GM23338 (cell line): ENCODE measurements around the gene BTBD1. TPM values are rescaled to one million over a fixed set of nuclear protein-coding genes. Genes with fewer than 3 reads are reported as not detected.

Experiments
- ATAC-seq: fragments of 200-7000 bp; cut with Tn5 transposase; 3 replicates; pipeline ENCODE4 v1.9.1; 2020
- DNase-seq: peaks from one replicate; pipeline ENCODE4 v3.0.0-alpha.2; 2015; ENCODE audit warnings: low spot score
- H2AFZ ChIP-seq: fragments of 200-600 bp; sonication (generic); 2 replicates; pipeline ENCODE4 v1.8.0; 2016; ENCODE audit warnings: antibody characterized with exemption, mild to moderate bottlenecking, moderate library complexity
- H3F3A ChIP-seq: fragments of 200-600 bp; sonication (generic); replicated peaks from 2 replicates; pipeline ENCODE4 v1.8.0; 2017; ENCODE audit warnings: antibody characterized with exemption, mixed run types, low read depth
- H3K27ac ChIP-seq: fragments of 200-600 bp; sonication (generic); 2 replicates; pipeline ENCODE4 v1.6.1; 2016; ENCODE audit warnings: low read depth
- H3K27me3 ChIP-seq: fragments of 200-600 bp; sonication (generic); 2 replicates; pipeline ENCODE4 v1.8.0; 2016; ENCODE audit warnings: mild to moderate bottlenecking, mixed run types, moderate library complexity; ENCODE audit not compliant: insufficient read depth
- H3K36me3 ChIP-seq: fragments of 200-600 bp; sonication (generic); 2 replicates; pipeline ENCODE4 v1.8.0; 2016; ENCODE audit warnings: mild to moderate bottlenecking; ENCODE audit not compliant: insufficient read depth
- H3K4me1 ChIP-seq: fragments of 200-600 bp; sonication (generic); 2 replicates; pipeline ENCODE4 v1.8.0; 2016; ENCODE audit warnings: mild to moderate bottlenecking, moderate library complexity; ENCODE audit not compliant: insufficient read depth
- H3K4me2 ChIP-seq: fragments of 200-600 bp; sonication (generic); 2 replicates; pipeline ENCODE4 v1.7.1; 2017; ENCODE audit warnings: mixed run types
- H3K4me3 ChIP-seq: fragments of 200-600 bp; sonication (generic); 2 replicates; pipeline ENCODE4 v1.6.1; 2016; ENCODE audit warnings: mixed run types
- H3K79me2 ChIP-seq: fragments of 200-600 bp; sonication (generic); replicated peaks from 2 replicates; pipeline ENCODE4 v1.8.0; 2017; ENCODE audit warnings: mild to moderate bottlenecking; ENCODE audit not compliant: insufficient read depth
- H3K9me2 ChIP-seq: fragments of 200-600 bp; sonication (generic); 2 replicates; pipeline ENCODE4 v1.8.0; 2017; ENCODE audit not compliant: insufficient read depth
- H4K20me1 ChIP-seq: fragments of 200-600 bp; sonication (generic); replicated peaks from 2 replicates; pipeline ENCODE4 v1.8.0; 2017; ENCODE audit warnings: mild to moderate bottlenecking; ENCODE audit not compliant: insufficient read depth
- H3K27ac Mint-ChIP-seq: 2 replicates; pipeline ENCODE4 v1.8.0; 2020; ENCODE audit warnings: inconsistent platforms, mild to moderate bottlenecking, moderate library complexity, mixed read lengths
- H3K27me3 Mint-ChIP-seq: 3 replicates; pipeline ENCODE4 v1.8.0; 2022; ENCODE audit warnings: low read depth, mild to moderate bottlenecking, moderate library complexity, mixed read lengths, inconsistent platforms; ENCODE audit not compliant: insufficient read depth, poor library complexity
- H3K36me3 Mint-ChIP-seq: 3 replicates; pipeline ENCODE4 v1.8.0; 2021; ENCODE audit warnings: low read depth, mild to moderate bottlenecking, inconsistent platforms, moderate library complexity, mixed read lengths
- H3K4me1 Mint-ChIP-seq: 3 replicates; pipeline ENCODE4 v1.8.0; 2020; ENCODE audit warnings: mild to moderate bottlenecking, inconsistent platforms, mixed read lengths
- H3K4me3 Mint-ChIP-seq: 3 replicates; pipeline ENCODE4 v1.8.0; 2021; ENCODE audit warnings: moderate library complexity, mild to moderate bottlenecking, inconsistent platforms, mixed read lengths
- H3K9me3 Mint-ChIP-seq: 3 replicates; pipeline ENCODE4 v1.8.0; 2020; ENCODE audit warnings: moderate library complexity, mild to moderate bottlenecking, inconsistent platforms, mixed read lengths
- CREB1 ChIP-seq: fragments of 250-450 bp; sonication (Bioruptor Pico); IDR thresholded peaks from 2 replicates; pipeline ENCODE4 v1.5.0; 2020; ENCODE audit warnings: low read depth, mild to moderate bottlenecking, moderate library complexity
- EZH2 ChIP-seq: fragments of 200-600 bp; sonication (generic); IDR thresholded peaks from one replicate; pipeline ENCODE4 v1.8.0; 2017; ENCODE audit warnings: antibody characterized with exemption, mild to moderate bottlenecking, low read depth; ENCODE audit not compliant: unreplicated experiment
- EZH2phosphoT487 ChIP-seq: fragments of 200-600 bp; sonication (generic); IDR thresholded peaks from one replicate; pipeline ENCODE4 v1.8.1; 2018; ENCODE audit warnings: antibody characterized with exemption; ENCODE audit not compliant: unreplicated experiment
- JUNB ChIP-seq: IDR thresholded peaks from one replicate; pipeline ENCODE4 v1.6.1; 2016; ENCODE audit warnings: antibody characterized with exemption; ENCODE audit not compliant: unreplicated experiment
- NANOG ChIP-seq: IDR thresholded peaks from 2 replicates; pipeline ENCODE4 v1.6.1; 2016; ENCODE audit warnings: antibody characterized with exemption, borderline replicate concordance
- POLR2AphosphoS5 ChIP-seq: IDR thresholded peaks from 2 replicates; pipeline ENCODE4 v1.6.1; 2016; ENCODE audit warnings: antibody characterized with exemption, low read depth
- ZNF114 ChIP-seq: fragments of 250-450 bp; sonication (Bioruptor Pico); IDR thresholded peaks from 2 replicates; pipeline ENCODE4 v1.5.0; 2020; ENCODE audit warnings: mild to moderate bottlenecking, moderate library complexity
- polyA plus RNA-seq: library from polyadenylated mRNA; unstranded; fragments of >200 nt; fragmentation: Nextera tagmentation; extraction: Ambion mirVana; gene quantifications from 2 replicates; pipeline ENCODE4 v1.2.1, GENCODE V29; 2016
- total RNA-seq: library from RNA; depleted of rRNA; stranded (reverse); fragments of >200 nt; shearing (Covaris generic); gene quantifications from 2 replicates; pipeline ENCODE4 v1.2.3, GENCODE V29; 2014
- TF ChIP-seq, protein P1 (sequence below): fragments of 250-450 bp; sonication (Bioruptor Pico); IDR thresholded peaks from 2 replicates; pipeline ENCODE4 v1.5.0; 2020; ENCODE audit warnings: mild to moderate bottlenecking, moderate library complexity
- TF ChIP-seq, protein P2 (sequence below): IDR thresholded peaks from 2 replicates; pipeline ENCODE4 v1.6.1; 2016; ENCODE audit warnings: antibody characterized with exemption

The BTBD1 gene
- total and polyA plus RNA-seq, 2 experiments from 2014 or later, result 12.6 to 66.1 TPM

GRCh38 chr15:83090465-83090864 is 23.4 kb upstream of the BTBD1 start:
- no peaks in the 10 kb centered on the region for H3K4me1 ChIP-seq
- TF ChIP-seq EZH2phosphoT487 (no peak), POLR2AphosphoS5 (no peak), EZH2 (no peak), JUNB (no peak), ZNF114 (CRISPR knock-in tag) (no peak), CREB1 (CRISPR knock-in tag) (no peak), NANOG (no peak)
- TF ChIP-seq, protein P1, sequence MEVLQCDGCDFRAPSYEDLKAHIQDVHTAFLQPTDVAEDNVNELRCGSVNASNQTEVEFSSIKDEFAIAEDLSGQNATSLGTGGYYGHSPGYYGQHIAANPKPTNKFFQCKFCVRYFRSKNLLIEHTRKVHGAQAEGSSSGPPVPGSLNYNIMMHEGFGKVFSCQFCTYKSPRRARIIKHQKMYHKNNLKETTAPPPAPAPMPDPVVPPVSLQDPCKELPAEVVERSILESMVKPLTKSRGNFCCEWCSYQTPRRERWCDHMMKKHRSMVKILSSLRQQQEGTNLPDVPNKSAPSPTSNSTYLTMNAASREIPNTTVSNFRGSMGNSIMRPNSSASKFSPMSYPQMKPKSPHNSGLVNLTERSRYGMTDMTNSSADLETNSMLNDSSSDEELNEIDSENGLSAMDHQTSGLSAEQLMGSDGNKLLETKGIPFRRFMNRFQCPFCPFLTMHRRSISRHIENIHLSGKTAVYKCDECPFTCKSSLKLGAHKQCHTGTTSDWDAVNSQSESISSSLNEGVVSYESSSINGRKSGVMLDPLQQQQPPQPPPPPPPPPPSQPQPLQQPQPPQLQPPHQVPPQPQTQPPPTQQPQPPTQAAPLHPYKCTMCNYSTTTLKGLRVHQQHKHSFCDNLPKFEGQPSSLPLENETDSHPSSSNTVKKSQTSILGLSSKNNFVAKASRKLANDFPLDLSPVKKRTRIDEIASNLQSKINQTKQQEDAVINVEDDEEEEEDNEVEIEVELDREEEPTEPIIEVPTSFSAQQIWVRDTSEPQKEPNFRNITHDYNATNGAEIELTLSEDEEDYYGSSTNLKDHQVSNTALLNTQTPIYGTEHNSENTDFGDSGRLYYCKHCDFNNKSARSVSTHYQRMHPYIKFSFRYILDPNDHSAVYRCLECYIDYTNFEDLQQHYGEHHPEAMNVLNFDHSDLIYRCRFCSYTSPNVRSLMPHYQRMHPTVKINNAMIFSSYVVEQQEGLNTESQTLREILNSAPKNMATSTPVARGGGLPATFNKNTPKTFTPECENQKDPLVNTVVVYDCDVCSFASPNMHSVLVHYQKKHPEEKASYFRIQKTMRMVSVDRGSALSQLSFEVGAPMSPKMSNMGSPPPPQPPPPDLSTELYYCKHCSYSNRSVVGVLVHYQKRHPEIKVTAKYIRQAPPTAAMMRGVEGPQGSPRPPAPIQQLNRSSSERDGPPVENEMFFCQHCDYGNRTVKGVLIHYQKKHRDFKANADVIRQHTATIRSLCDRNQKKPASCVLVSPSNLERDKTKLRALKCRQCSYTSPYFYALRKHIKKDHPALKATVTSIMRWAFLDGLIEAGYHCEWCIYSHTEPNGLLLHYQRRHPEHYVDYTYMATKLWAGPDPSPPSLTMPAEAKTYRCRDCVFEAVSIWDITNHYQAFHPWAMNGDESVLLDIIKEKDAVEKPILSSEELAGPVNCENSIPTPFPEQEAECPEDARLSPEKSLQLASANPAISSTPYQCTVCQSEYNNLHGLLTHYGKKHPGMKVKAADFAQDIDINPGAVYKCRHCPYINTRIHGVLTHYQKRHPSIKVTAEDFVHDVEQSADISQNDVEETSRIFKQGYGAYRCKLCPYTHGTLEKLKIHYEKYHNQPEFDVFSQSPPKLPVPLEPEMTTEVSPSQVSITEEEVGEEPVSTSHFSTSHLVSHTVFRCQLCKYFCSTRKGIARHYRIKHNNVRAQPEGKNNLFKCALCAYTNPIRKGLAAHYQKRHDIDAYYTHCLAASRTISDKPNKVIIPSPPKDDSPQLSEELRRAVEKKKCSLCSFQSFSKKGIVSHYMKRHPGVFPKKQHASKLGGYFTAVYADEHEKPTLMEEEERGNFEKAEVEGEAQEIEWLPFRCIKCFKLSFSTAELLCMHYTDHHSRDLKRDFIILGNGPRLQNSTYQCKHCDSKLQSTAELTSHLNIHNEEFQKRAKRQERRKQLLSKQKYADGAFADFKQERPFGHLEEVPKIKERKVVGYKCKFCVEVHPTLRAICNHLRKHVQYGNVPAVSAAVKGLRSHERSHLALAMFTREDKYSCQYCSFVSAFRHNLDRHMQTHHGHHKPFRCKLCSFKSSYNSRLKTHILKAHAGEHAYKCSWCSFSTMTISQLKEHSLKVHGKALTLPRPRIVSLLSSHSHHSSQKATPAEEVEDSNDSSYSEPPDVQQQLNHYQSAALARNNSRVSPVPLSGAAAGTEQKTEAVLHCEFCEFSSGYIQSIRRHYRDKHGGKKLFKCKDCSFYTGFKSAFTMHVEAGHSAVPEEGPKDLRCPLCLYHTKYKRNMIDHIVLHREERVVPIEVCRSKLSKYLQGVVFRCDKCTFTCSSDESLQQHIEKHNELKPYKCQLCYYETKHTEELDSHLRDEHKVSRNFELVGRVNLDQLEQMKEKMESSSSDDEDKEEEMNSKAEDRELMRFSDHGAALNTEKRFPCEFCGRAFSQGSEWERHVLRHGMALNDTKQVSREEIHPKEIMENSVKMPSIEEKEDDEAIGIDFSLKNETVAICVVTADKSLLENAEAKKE, result no peak
- TF ChIP-seq, protein P2, sequence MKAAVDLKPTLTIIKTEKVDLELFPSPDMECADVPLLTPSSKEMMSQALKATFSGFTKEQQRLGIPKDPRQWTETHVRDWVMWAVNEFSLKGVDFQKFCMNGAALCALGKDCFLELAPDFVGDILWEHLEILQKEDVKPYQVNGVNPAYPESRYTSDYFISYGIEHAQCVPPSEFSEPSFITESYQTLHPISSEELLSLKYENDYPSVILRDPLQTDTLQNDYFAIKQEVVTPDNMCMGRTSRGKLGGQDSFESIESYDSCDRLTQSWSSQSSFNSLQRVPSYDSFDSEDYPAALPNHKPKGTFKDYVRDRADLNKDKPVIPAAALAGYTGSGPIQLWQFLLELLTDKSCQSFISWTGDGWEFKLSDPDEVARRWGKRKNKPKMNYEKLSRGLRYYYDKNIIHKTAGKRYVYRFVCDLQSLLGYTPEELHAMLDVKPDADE, result no peak
- peaks cover 7% of the 10 kb centered on the region; the same call in 1 of the 2 replicates for H3K9me2 ChIP-seq
- H3K27me3 Mint-ChIP-seq, result peaks cover 2% of the 10 kb centered on the region
- H3K4me3 Mint-ChIP-seq, result no peak overlapping the region
- H2AFZ ChIP-seq, result peak overlapping the region; percentile 49; the same call in 1 of the 2 replicates
- H3K27ac Mint-ChIP-seq, result no peak overlapping the region
- no peaks in the 10 kb centered on the region for H3K4me1 Mint-ChIP-seq
- no peaks in the 10 kb centered on the region for H4K20me1 ChIP-seq
- H3K36me3 Mint-ChIP-seq, result no peaks in the 10 kb centered on the region
- no peaks in the 10 kb centered on the region for H3K27me3 ChIP-seq
- no peaks in the 10 kb centered on the region for H3K79me2 ChIP-seq
- H3K36me3 ChIP-seq, result no peaks in the 10 kb centered on the region
- ATAC-seq (no peak), DNase-seq (no peak)
- no peak overlapping the region for H3K4me2 ChIP-seq
- H3K4me3 ChIP-seq, result no peak overlapping the region
- H3K9me3 Mint-ChIP-seq, result no peaks in the 10 kb centered on the region
- H3F3A ChIP-seq, result no peaks in the 10 kb centered on the region
- no peak overlapping the region for H3K27ac ChIP-seq
